ENCODE measurements around the gene MYO15A.

Gene MYO15A

DNA sequence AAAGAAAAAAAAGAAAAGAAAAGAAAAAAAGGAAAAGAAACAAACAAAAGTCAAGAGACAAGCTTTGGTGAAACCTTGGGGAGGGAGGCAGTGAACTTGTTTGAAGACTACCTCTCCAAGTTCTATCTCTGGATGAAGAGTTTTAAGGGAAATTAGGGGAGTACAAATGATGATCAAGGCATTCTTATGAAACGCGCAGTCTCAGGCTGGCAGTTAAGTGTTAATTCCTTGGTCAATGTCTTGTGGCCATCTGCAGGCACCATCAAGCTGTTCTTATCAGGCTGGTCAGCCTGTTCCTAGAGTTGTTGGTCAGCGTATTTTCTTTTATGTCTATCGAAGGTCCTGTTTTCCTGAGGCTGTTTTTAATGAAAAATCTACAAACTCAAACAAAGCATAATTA, 29.0 kb upstream of the MYO15A start:
- no peak for DNase-seq
- Histone ChIP-seq H3K36me3 (ENCODE audit: insufficient read depth, low read length) (no peaks in the 10 kb centered on the region), H3K27me3 (ENCODE audit: insufficient read depth, low read length, poor library complexity) (no peaks in the 10 kb centered on the region), H3K4me2 (ENCODE audit: insufficient read depth, low read length) (no peak overlapping the region), H3K79me2 (ENCODE audit: insufficient read depth, low read length) (no peaks in the 10 kb centered on the region), H3K4me1 (ENCODE audit: insufficient read depth, low read length) (no peaks in the 10 kb centered on the region), H3K9me3 (ENCODE audit: insufficient read depth, low read length, severe bottlenecking) (no peaks in the 10 kb centered on the region), H3K4me3 (ENCODE audit: low read depth in 1 of 2, low read length in 2 of 2) (no peak overlapping the region), H4K20me1 (ENCODE audit: insufficient read depth, low read length) (no peaks in the 10 kb centered on the region), H3K27ac (ENCODE audit: low read length) (no peak overlapping the region), H3K9ac (ENCODE audit: low read depth, low read length) (no peak overlapping the region), H2AFZ (ENCODE audit: low read depth, low read length) (no peak overlapping the region)
- no peak for TF ChIP-seq CTCF (IDR thresholded peaks at IDR 0.05; ENCODE audit: borderline replicate concordance, extremely low read depth, low read length, poor library complexity, severe bottlenecking)
- no peak for TF ChIP-seq EZH2 (IDR thresholded peaks at IDR 0.05; ENCODE audit: borderline replicate concordance, low read depth, low read length, severe bottlenecking)
- no peak for ATAC-seq (ENCODE audit: insufficient read depth, low read depth)

DNA sequence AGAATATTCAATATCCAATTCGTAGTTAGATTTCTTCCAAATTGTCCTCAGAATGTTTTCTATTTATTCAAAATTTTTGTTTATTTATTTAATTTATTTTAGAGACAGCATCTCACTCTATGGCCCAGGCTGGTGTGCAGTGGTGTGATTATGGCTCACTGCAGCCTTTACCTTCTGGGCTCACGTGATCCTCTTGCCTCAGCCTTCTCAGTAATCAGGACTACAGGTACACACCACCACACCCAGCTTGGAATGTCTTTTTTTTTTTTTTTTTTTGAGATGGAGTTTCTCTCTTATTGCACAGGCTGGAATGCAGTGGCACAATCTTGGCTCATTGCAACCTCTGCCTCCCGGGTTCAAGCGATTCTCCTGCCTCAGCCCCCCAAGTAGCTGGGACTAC, 24.3 kb upstream of the MYO15A start:
- H3K4me2 ChIP-seq (ENCODE audit: insufficient read depth, low read length) = no peak overlapping the region
- peaks cover 24% of the 10 kb centered on the region for H3K4me1 ChIP-seq (ENCODE audit: insufficient read depth, low read length)
- DNase-seq (no peak), ATAC-seq (ENCODE audit: insufficient read depth, low read depth) (no peak)
- no peak overlapping the region for H2AFZ ChIP-seq (ENCODE audit: low read depth, low read length)
- H3K27ac ChIP-seq (ENCODE audit: low read length) = no peak overlapping the region
- no peaks in the 10 kb centered on the region for H4K20me1 ChIP-seq (ENCODE audit: insufficient read depth, low read length)
- H3K9ac ChIP-seq (ENCODE audit: low read depth, low read length) = no peak overlapping the region
- H3K9me3 ChIP-seq (ENCODE audit: insufficient read depth, low read length, severe bottlenecking) = no peaks in the 10 kb centered on the region
- TF ChIP-seq EZH2 (IDR thresholded peaks at IDR 0.05; ENCODE audit: borderline replicate concordance, low read depth, low read length, severe bottlenecking) = no peak
- TF ChIP-seq CTCF (IDR thresholded peaks at IDR 0.05; ENCODE audit: borderline replicate concordance, extremely low read depth, low read length, poor library complexity, severe bottlenecking) = no peak
- no peak overlapping the region for H3K4me3 ChIP-seq (ENCODE audit: low read depth in 1 of 2, low read length in 2 of 2)
- H3K79me2 ChIP-seq (ENCODE audit: insufficient read depth, low read length) = peaks cover 22% of the 10 kb centered on the region
- no peaks in the 10 kb centered on the region; the same call in 1 of the 2 replicates for H3K36me3 ChIP-seq (ENCODE audit: insufficient read depth, low read length)
- H3K27me3 ChIP-seq (ENCODE audit: insufficient read depth, low read length, poor library complexity) = no peaks in the 10 kb centered on the region

GRCh38 chr17:18087610-18088491, 20.7 kb upstream of the MYO15A start, which contains the start of gene DRG2:
DRG2 (plus strand) TSS chr17:18087948; CDS start chr17:18088024, 76 bp downstream.
- no peaks in the 10 kb centered on the region for H3K9me3 ChIP-seq (ENCODE audit: insufficient read depth, low read length, severe bottlenecking)
- peak within 1 kb of the TSS; percentile 77 for H2AFZ ChIP-seq (ENCODE audit: low read depth, low read length)
- TF ChIP-seq EZH2 (IDR thresholded peaks at IDR 0.05; ENCODE audit: borderline replicate concordance, low read depth, low read length, severe bottlenecking) (no peak), CTCF (IDR thresholded peaks at IDR 0.05; ENCODE audit: borderline replicate concordance, extremely low read depth, low read length, poor library complexity, severe bottlenecking) (peak; percentile 16)
- H3K4me1 ChIP-seq (ENCODE audit: insufficient read depth, low read length) = peaks cover 31% of the 10 kb centered on the region
- DNase-seq (peak; percentile 91), ATAC-seq (ENCODE audit: insufficient read depth, low read depth) (peak; percentile 92)
- 0 out of 2 replicates have a peak, but pooled peaks cover 2% of the 10 kb centered on the region for H4K20me1 ChIP-seq (ENCODE audit: insufficient read depth, low read length)
- H3K36me3 ChIP-seq (ENCODE audit: insufficient read depth, low read length) = peaks cover 17% of the 10 kb centered on the region
- no peaks in the 10 kb centered on the region for H3K27me3 ChIP-seq (ENCODE audit: insufficient read depth, low read length, poor library complexity)
- peak within 1 kb of the TSS; percentile 83 for H3K9ac ChIP-seq (ENCODE audit: low read depth, low read length)
- peak within 1 kb of the TSS; percentile 90 to 96 for H3K4me3 ChIP-seq (ENCODE audit: low read depth in 1 of 2, low read length in 2 of 2)
- peak within 1 kb of the TSS; percentile 91 for H3K4me2 ChIP-seq (ENCODE audit: insufficient read depth, low read length)
- H3K79me2 ChIP-seq (ENCODE audit: insufficient read depth, low read length) = peaks cover 35% of the 10 kb centered on the region
- peak within 1 kb of the TSS; percentile 80 for H3K27ac ChIP-seq (ENCODE audit: low read length)
